GM12864 (cell line): ENCODE results near the gene SPRED1.

Experiments used
- DNase-seq: peaks from one replicate; pipeline ENCODE4 v3.0.0-alpha.2; 2011; ENCODE audit warnings: low read depth
- H3K4me3 ChIP-seq: 2 replicates; pipeline ENCODE4 v1.5.1; 2011; ENCODE audit warnings: mild to moderate bottlenecking, low read depth, low read length, control low read depth
- TF ChIP-seq, protein P1 (sequence below): IDR thresholded peaks from 2 replicates; pipeline ENCODE4 v1.5.1; 2011; ENCODE audit warnings: low read depth, mild to moderate bottlenecking, moderate library complexity, low read length, control low read depth, inconsistent platforms; ENCODE audit errors: missing control alignments

Gene SPRED1

DNA sequence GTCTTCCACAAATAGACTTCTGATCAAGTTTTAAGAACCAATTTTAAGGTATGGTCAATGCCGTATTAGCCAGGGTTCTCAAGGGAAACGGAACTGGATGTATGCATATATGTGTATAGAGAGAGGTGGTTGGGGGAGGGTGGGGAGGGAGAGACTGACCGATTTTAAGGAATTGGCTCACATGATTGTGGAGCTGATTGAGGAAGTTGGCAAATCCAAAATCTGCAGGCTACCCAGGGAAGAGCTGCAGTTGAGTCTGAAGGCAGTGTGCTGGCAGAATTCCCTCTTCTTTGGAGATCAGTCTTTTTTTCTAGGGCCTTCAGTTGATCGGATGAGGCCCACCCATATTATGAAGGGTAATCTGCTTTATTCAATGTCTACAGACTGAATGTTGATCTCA lies 40.8 kb upstream of the SPRED1 start:
- no peak for DNase-seq
- TF ChIP-seq, protein P1, sequence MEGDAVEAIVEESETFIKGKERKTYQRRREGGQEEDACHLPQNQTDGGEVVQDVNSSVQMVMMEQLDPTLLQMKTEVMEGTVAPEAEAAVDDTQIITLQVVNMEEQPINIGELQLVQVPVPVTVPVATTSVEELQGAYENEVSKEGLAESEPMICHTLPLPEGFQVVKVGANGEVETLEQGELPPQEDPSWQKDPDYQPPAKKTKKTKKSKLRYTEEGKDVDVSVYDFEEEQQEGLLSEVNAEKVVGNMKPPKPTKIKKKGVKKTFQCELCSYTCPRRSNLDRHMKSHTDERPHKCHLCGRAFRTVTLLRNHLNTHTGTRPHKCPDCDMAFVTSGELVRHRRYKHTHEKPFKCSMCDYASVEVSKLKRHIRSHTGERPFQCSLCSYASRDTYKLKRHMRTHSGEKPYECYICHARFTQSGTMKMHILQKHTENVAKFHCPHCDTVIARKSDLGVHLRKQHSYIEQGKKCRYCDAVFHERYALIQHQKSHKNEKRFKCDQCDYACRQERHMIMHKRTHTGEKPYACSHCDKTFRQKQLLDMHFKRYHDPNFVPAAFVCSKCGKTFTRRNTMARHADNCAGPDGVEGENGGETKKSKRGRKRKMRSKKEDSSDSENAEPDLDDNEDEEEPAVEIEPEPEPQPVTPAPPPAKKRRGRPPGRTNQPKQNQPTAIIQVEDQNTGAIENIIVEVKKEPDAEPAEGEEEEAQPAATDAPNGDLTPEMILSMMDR: no peak
- H3K4me3 ChIP-seq: no peak overlapping the region

DNA sequence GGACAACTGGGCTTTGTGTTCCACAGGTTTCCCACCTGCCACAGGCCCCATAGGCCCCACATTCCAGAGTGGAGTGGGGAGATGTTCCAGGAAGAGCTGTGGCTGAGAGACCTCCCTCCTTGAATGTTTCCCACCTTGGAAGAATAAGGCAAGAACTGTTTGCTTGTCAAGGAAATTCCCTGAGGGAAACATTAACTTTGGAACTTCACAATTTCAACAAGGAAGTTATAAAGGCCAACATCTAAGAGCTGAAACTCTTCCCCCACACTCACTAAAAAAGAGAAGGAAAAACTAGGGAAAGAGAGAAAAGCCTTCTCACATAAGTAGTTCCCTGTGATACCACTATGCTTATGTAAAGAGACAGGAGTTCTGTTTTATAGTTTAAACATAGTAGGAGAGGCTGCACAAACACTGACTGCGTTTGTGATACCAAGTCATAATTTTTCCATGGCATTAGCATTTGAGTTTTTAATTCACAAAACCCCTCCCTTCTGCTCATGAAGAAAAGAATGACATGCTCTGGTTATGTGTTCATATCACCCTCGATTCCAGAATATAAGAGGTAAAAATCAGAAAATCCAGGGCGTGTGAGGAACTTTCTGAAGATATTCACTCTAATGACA lies 39.8 kb upstream of the SPRED1 start:
- no peak overlapping the region for H3K4me3 ChIP-seq
- TF ChIP-seq, protein P1: no peak
- DNase-seq: no peak

DNA sequence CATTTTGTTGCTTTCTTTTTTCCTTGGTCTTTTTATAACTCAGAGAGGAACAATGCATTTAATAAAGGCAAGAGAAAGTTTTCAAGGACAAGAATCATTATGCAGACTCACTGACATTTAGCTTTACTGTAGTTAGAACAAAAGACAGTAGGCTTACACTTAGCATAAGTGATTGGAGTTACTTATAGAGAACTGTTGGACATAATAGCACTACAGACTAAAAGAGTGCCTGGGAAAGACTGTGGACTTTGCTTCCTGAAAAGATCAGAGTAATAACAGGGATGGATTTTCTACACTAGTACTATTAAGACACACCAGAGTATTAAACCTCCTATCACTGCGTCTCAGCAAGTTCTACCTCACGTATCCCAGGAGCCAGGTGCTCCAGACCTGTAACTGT lies 39.3 kb upstream of the SPRED1 start:
- no peak for DNase-seq
- TF ChIP-seq, protein P1: no peak
- no peak overlapping the region for H3K4me3 ChIP-seq

DNA sequence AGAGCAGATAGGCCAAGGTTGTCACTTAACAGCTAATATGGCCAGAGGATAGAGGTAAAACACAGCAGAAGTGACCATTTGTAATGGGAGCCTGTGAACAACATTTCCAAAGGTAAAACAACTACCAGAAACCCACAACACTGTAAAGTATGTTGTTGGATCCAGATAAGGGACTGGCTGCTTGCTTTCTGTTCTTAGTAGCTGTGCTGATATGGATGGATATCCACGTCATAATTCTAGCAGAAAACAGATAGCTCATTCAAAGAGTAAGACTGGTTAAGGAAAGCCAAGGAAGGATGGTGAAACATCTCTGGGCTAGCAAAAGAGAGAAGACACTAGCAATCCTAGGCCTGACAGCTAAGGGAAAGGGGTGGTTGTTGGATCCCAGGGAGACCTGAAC lies 36.9 kb upstream of the SPRED1 start:
- H3K4me3 ChIP-seq: no peak overlapping the region
- DNase-seq: no peak
- TF ChIP-seq, protein P1: no peak

DNA sequence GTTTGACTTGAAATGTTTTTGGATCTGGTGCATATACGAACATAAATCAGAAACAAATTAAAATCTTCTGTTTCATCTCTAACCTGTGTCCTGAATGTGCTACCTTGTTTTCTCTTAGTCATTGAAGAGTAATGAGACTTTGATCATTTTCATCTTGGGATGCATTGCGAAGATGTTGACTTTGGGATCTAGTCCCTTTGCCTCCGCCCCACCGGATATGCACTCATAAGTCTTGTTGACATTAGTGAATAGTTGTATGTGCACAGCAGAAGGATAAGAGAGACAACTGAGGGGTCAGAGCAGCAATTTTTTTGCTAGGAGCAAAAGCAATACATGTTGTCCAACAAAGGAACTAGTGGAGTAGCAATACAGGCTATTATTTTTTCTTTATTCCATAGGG lies 35.9 kb upstream of the SPRED1 start:
- TF ChIP-seq, protein P1: no peak
- H3K4me3 ChIP-seq: no peak overlapping the region
- DNase-seq: no peak

DNA sequence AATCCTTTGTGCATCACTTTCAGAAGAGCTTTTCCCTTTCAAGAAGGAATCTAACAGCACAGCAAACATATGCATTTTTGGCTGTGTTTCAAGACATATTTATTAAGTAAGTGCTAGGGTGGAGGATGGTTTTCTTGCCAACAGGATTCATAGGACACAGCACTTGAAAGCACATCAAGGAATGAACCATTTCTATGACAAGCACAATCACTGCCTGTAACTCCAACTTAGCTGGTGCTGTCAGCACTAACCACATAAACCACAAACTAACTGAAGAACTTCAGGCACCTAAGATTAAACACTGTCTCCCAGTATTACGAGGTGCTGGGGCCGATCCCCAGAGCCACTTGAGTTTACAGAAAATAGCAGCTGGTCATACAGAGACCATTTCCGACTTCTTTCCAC lies 35.4 kb upstream of the SPRED1 start:
- H3K4me3 ChIP-seq: no peak overlapping the region
- no peak for DNase-seq
- TF ChIP-seq, protein P1: no peak
